Fibroblast of lung (primary cell): ENCODE results near the gene CLINT1. TPM values are rescaled to one million over a fixed set of nuclear protein-coding genes. Genes with fewer than 3 reads are reported as not detected.

ENCODE experiments used
- DNase-seq, 2 donors: peaks; one replicate each; pipeline versions ENCODE4 v3.0.0 to v3.0.0-alpha.2; 2010; ENCODE audit warnings: low read depth in 2 of 2
- H2AFZ ChIP-seq: 2 replicates; pipeline ENCODE4 v1.5.1; 2012; ENCODE audit warnings: low read length, control low read depth, inconsistent platforms
- H3K27ac ChIP-seq: 2 replicates; pipeline ENCODE4 v1.5.1; 2011; ENCODE audit warnings: low read length, control low read depth; ENCODE audit not compliant: insufficient read depth
- H3K27me3 ChIP-seq: 2 replicates; pipeline ENCODE4 v1.5.1; 2011; ENCODE audit warnings: mild to moderate bottlenecking, low read length; ENCODE audit not compliant: control insufficient read depth, insufficient read depth
- H3K36me3 ChIP-seq: 2 replicates; pipeline ENCODE4 v1.5.1; 2011; ENCODE audit warnings: low read length; ENCODE audit not compliant: control insufficient read depth, insufficient read depth
- H3K4me1 ChIP-seq: 2 replicates; pipeline ENCODE4 v1.5.1; 2011; ENCODE audit warnings: low read length; ENCODE audit not compliant: control insufficient read depth, insufficient read depth; ENCODE audit errors: extremely low read depth
- H3K4me2 ChIP-seq: 2 replicates; pipeline ENCODE4 v1.5.1; 2011; ENCODE audit warnings: low read length, control low read depth; ENCODE audit not compliant: insufficient read depth; ENCODE audit errors: extremely low read depth
- H3K4me3 ChIP-seq, 4 experiments: fragments of 200-600 bp in 1 of 4; sonication (generic) in 1 of 4; replicated peaks in 1 of 4; 2 replicates each; pipeline ENCODE4 v1.5.1; 2011 to 2016; ENCODE audit warnings: low read length in 4 of 4, low read depth in 3 of 4, mild to moderate bottlenecking in 3 of 4, control low read depth in 2 of 4, inconsistent platforms in 1 of 4, mixed read lengths in 1 of 4; ENCODE audit not compliant: insufficient read depth in 1 of 4; ENCODE audit errors: control extremely low read depth in 1 of 4
- H3K79me2 ChIP-seq: 2 replicates; pipeline ENCODE4 v1.5.1; 2012; ENCODE audit warnings: mild to moderate bottlenecking, low read length, inconsistent platforms; ENCODE audit not compliant: control insufficient read depth, insufficient read depth
- H3K9ac ChIP-seq: 2 replicates; pipeline ENCODE4 v1.5.1; 2011; ENCODE audit warnings: mild to moderate bottlenecking, low read length, control low read depth; ENCODE audit not compliant: insufficient read depth
- H3K9me3 ChIP-seq: 2 replicates; pipeline ENCODE4 v1.5.1; 2012; ENCODE audit warnings: low read depth, low read length; ENCODE audit not compliant: control insufficient read depth, insufficient read depth
- H4K20me1 ChIP-seq: 2 replicates; pipeline ENCODE4 v1.5.1; 2011; ENCODE audit warnings: low read length; ENCODE audit not compliant: control insufficient read depth, insufficient read depth; ENCODE audit errors: extremely low read depth
- CTCF ChIP-seq, 2 donors: IDR thresholded peaks in 1 of 2; conservative IDR thresholded peaks in 1 of 2; 1 replicate in 1 of 2; 2 replicates in 1 of 2; pipeline ENCODE4 v1.5.1; 2011 to 2012; ENCODE audit warnings: low read length in 2 of 2, control low read depth in 1 of 2, inconsistent platforms in 1 of 2, low read depth in 1 of 2, mild to moderate bottlenecking in 1 of 2
- EZH2 ChIP-seq: IDR thresholded peaks from 2 replicates; pipeline ENCODE4 v1.5.1; 2012; ENCODE audit warnings: low read length, control low read depth, mild to moderate bottlenecking; ENCODE audit errors: missing control alignments
- polyA plus RNA-seq, 2 donors: library from polyadenylated mRNA; depleted of rRNA in 1 of 2; stranded (reverse) in 1 of 2; unstranded in 1 of 2; fragments of >200 nt; gene quantifications; 2 replicates each; pipeline ENCODE4 v1.2.1, GENCODE V29; 2011 to 2012; ENCODE audit warnings: missing spikeins in 1 of 2
- total RNA-seq: library from RNA; depleted of rRNA; stranded (reverse); fragments of >200 nt; gene quantifications from 2 replicates; pipeline ENCODE4 v1.2.1, GENCODE V29; 2014

CLINT1 gene
- total and polyA plus RNA-seq, 2 donors (not counting 1 experiment from before 2014, with no cell fraction given), result 82.4 to 99.0 TPM

- Histone ChIP-seq H4K20me1 (no peaks in the 10 kb centered on the region), H3K4me3 (no peak overlapping the region), H2AFZ (no peak overlapping the region), H3K9ac (no peak overlapping the region), H3K27ac (no peak overlapping the region), H3K9me3 (no peaks in the 10 kb centered on the region), H3K4me2 (no peak overlapping the region), H3K79me2 (no peaks in the 10 kb centered on the region), H3K27me3 (no peaks in the 10 kb centered on the region), H3K36me3 (no peaks in the 10 kb centered on the region), H3K4me1 (no peaks in the 10 kb centered on the region)
- DNase-seq, result no peak
- no peak for TF ChIP-seq EZH2
- TF ChIP-seq CTCF (conservative IDR thresholded peaks at IDR 0.05 in 1 of 2, IDR thresholded peaks at IDR 0.05 in 1 of 2; ENCODE audit: low read depth in 1 of 2, low read length in 2 of 2), result no peak
Measured at GRCh38 chr5:157864067-157864466, 5.1 kb upstream of the CLINT1 start.

GRCh38 chr5:157862183-157862851 is 3.4 kb upstream of the CLINT1 start:
- Histone ChIP-seq H3K36me3 (no peaks in the 10 kb centered on the region), H3K4me3 (no peak overlapping the region), H3K79me2 (peaks cover 16% of the 10 kb centered on the region), H3K9ac (no peak overlapping the region), H3K27me3 (no peaks in the 10 kb centered on the region), H3K9me3 (no peaks in the 10 kb centered on the region), H2AFZ (no peak overlapping the region), H3K4me1 (no peaks in the 10 kb centered on the region), H3K27ac (no peak overlapping the region), H4K20me1 (no peaks in the 10 kb centered on the region), H3K4me2 (no peak overlapping the region)
- no peak for DNase-seq
- TF ChIP-seq CTCF (conservative IDR thresholded peaks at IDR 0.05 in 1 of 2, IDR thresholded peaks at IDR 0.05 in 1 of 2; ENCODE audit: low read depth in 1 of 2, low read length in 2 of 2) (no peak), EZH2 (no peak)

- Histone ChIP-seq H3K27ac (no peak overlapping the region), H3K9me3 (no peaks in the 10 kb centered on the region), H3K79me2 (peaks cover 24% of the 10 kb centered on the region), H3K4me2 (no peak overlapping the region), H3K4me3 (no peak overlapping the region), H3K4me1 (no peaks in the 10 kb centered on the region), H3K9ac (no peak overlapping the region), H2AFZ (no peak overlapping the region), H4K20me1 (no peaks in the 10 kb centered on the region), H3K27me3 (no peaks in the 10 kb centered on the region), H3K36me3 (no peaks in the 10 kb centered on the region)
- DNase-seq, result no peak
- no peak for TF ChIP-seq EZH2
- no peak for TF ChIP-seq CTCF (conservative IDR thresholded peaks at IDR 0.05 in 1 of 2, IDR thresholded peaks at IDR 0.05 in 1 of 2; ENCODE audit: low read depth in 1 of 2, low read length in 2 of 2)
Measured at GRCh38 chr5:157860898-157861890, 2.2 kb upstream of the CLINT1 start.
